Measurements from ENCODE around the gene BEAN1. TPM values are rescaled to one million over a fixed set of nuclear protein-coding genes. Genes with fewer than 3 reads are reported as not detected.

The BEAN1 gene
- total and polyA plus RNA-seq, 9 of the 15 experiments (the other 6 are each of a cell fraction or from before 2014, with no cell fraction given): not detected

- peak; percentile 37 for TF ChIP-seq ZFP36 (IDR thresholded peaks at IDR 0.05; ENCODE audit: low read depth, low read length, partially characterized antibody)
- TF ChIP-seq HDAC2 (IDR thresholded peaks at IDR 0.05): peak; percentile 50
- no peak for TF ChIP-seq NR0B1 (IDR thresholded peaks at IDR 0.05; ENCODE audit: partially characterized antibody)
- no peak for TF ChIP-seq GATAD2B (IDR thresholded peaks at IDR 0.05; ENCODE audit: borderline replicate concordance)
- TF ChIP-seq PCBP1 (IDR thresholded peaks at IDR 0.05; ENCODE audit: low read depth, low read length, poor library complexity, severe bottlenecking): no peak
- peak; percentile 68; the same call in 1 of the 2 replicates for TF ChIP-seq TFAP4 (CRISPR knock-in tag; IDR thresholded peaks at IDR 0.05; ENCODE audit: borderline replicate concordance)
- no peak; the same call in 1 of the 2 replicates for TF ChIP-seq MYNN (IDR thresholded peaks at IDR 0.05)
- TF ChIP-seq MYNN (CRISPR knock-in tag; IDR thresholded peaks at IDR 0.05): no peak
Measured at GRCh38 chr16:66516808-66517585, 89.9 kb downstream of the BEAN1 start (continued).

Measured in K562 (cell line).